GM23248 (cell line): ENCODE results near the gene AKAP6.

Experiments used
- EZH2 ChIP-seq: fragments of 200-600 bp; sonication (generic); IDR thresholded peaks from 2 replicates; pipeline ENCODE4 v1.6.1; 2018; ENCODE audit warnings: antibody characterized with exemption, mild to moderate bottlenecking; ENCODE audit not compliant: insufficient read depth, poor library complexity, severe bottlenecking
- EZH2phosphoT487 ChIP-seq: fragments of 200-600 bp; sonication (generic); IDR thresholded peaks from 2 replicates; pipeline ENCODE4 v1.6.1; 2018; ENCODE audit warnings: antibody characterized with exemption, moderate library complexity, mild to moderate bottlenecking, low read depth; ENCODE audit not compliant: insufficient read depth

DNA sequence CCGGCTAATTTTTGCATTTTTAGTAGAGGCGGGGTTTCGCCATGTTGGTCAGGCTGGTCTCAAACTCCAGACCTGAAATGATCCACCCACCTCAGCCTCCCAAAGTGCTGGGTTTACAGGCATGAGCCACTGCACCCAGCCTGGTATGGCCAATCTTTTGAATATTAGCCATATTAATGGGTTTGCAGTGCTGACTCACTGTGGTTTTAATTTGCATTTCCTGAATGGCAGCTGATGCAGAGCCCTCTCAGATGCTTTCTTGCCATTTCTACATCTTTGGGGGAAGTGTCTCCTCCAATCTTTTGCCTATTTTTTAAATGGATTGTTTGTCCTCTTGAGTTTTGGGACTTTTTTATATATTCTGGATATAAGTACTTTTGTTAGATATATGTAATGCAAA, 554.1 kb downstream of the AKAP6 start:
- no peak for TF ChIP-seq EZH2
- no peak for TF ChIP-seq EZH2phosphoT487
